NCI-H226 (cell line): ENCODE results near the gene MTMR2.

ENCODE experiments used
- DNase-seq: peaks from one replicate; pipeline ENCODE4 v3.0.0-alpha.2; 2015

MTMR2 gene

GRCh38 chr11:95805869-95806268, 118.0 kb downstream of the MTMR2 start:
- no peak for DNase-seq

DNA sequence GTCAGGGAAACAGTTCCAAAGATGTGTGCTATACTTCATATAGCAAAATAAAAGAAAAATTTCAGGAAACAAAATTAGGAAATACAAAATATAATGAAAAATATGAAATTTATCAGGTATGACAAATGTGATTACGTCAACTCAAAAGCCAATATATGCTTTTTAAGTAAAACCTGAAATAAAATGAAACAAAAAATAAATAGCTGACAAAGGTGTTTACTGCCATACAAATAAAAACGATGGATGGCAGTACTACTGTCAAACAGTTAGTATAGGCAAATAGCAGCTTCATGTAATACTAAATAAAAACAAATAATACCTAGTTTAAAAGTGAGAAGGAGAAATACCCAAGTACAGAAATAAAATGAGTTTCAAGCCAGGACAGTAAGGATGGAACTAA, 119.9 kb downstream of the MTMR2 start:
- no peak for DNase-seq

DNA sequence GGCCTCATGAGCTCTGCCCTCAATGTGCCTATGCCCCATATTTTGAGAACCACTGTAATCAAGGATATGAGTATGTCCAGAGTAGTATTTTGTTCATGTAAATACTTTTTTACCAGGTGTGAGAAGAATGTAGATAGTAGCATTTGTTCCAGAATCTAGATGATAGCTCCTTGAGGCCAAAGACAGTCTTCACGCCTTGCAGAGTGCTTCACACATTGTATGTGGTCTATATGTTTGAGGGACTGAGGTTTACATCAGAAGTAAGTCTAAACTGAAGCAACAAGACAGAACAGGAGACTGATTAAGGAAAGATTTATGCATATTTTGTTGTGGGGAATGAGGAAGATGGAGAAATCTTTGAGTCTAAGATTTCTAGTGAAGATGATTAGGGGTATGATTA, 121.1 kb downstream of the MTMR2 start:
- no peak for DNase-seq

GRCh38 chr11:95800438-95800837, 123.5 kb downstream of the MTMR2 start:
- DNase-seq, result no peak

DNA sequence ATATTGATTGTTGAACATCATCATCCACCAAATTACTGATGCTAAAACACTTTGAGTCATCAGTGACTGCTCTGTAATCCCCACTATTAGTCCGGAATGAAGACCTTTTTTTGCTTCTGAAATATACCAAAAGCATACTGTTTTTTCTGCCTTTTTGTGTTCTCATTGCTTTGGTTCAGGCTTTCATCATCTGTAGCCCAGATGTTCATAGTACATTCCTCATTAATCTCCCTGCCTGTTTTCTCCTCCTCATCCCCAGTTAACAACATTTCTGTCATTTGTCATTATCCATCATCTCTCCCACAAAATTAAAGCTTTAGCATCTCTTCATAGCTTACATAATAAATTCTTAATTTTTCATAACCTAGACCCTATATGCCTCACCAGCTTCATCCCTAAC, 124.4 kb downstream of the MTMR2 start:
- no peak for DNase-seq

DNA sequence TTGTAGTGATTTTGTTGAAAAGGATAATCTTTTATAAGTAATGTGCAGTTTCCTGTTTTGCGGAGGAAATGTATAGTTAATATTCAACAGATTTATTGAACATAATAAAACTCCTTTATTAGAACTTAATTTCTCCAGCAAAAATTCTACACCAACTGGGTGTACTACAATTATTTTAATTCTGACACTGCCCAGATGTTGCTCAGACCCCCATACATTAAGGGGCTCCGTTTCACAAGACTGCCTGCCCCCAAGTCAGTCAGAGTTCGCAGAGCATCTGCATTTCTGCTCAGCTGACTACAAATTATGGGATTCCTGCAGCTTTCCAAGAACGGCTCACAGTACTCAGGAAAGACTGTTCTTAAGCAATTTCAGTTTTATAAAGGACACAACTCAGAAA, 127.4 kb downstream of the MTMR2 start:
- no peak for DNase-seq

DNA sequence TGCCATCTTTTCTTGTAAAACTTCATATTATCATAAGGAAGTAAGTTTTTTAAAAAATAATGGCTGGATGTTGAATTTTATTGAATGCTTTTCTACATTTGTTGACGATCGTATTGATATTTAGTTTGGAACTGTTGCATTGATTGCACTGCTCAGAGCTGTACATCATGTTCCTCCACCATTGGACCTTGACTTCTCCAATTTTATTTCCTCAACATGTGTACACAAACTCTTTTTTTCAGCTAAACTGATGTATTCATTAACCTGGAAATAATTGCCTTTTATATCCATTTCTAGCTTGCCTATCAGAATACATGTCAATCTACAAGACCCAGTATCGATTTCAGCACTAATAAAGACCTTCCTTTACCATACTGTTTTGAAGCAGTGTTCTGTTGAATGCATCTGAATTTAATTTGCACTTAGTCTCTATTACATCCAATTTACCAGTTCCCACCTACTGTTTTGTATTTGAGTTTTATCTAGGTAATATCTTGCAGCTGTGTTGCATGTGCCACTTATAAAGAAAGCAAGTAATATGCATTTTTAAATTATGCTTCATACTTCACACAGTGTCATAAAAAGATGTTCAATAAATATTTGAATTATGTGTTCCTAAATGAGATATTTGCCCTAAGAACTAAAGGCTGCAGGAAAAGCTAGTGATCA, 128.1 kb downstream of the MTMR2 start:
- DNase-seq, result no peak

DNA sequence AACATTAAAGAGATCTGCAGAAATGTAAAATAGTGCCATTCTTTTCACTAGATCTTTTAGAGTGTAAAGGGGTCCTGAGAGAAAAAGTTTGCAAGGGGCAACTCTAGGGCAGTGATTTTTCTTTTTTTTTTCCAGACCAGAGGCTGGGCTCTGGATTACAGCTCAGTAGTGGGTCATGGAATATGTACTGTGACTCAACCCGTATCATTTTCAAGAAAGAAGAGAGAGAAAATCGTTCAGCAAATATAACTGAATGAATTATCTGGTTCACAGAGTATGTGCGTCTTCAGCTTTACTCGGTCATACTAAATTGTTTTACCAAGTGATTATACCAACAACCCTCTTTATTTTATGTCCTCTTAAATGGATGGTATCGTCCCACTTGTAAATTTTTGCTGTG, 129.8 kb downstream of the MTMR2 start:
- no peak for DNase-seq

GRCh38 chr11:95793116-95793515, 130.8 kb downstream of the MTMR2 start:
- DNase-seq, result no peak

DNA sequence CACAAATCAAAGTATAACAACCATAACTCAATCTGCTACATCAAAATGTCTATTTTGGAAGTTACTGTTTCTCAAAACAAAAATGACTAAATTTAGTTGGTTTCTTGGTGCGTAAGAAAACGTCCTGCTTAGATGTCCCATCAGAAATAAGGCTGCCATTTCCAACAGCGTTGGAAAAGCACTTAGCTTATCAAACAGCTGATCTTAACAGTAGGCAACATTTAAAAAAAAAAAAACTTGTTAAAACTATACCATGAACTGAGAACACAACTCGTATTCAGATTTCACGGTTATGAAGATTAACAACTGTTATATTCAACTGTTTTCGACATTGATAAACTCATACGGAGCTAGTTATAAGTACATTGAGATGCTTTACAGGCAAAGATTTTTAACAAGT, 131.2 kb downstream of the MTMR2 start:
- no peak for DNase-seq

GRCh38 chr11:95792200-95792599, 131.7 kb downstream of the MTMR2 start:
- DNase-seq, result no peak

DNA sequence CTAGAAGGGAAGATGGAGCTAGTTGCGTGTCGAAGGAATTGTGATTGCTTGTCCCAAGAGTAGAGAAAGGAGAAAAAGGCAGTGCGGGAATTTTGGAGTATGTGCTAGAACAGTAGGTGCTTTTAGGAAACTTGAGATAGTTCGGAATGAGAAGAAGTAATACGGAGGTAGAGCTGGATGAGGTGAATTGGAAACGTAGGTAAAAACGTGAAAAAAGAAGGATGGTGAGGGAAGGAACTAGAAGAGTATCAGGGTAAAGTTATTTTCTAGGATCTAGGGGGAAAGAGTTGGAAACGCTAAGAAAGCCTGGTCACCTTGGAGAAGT, 132.2 kb downstream of the MTMR2 start:
- DNase-seq, result no peak

GRCh38 chr11:95790933-95791708, 132.8 kb downstream of the MTMR2 start:
- DNase-seq, result peak; percentile 63

- DNase-seq, result peak; percentile 98
Measured at GRCh38 chr11:95790123-95790932, 133.6 kb downstream of the MTMR2 start, which contains the start of gene CEP57. Gene CEP57 (plus strand): TSS chr11:95790498. CDS start chr11:95790699, 201 bp downstream.

- DNase-seq, result peak; percentile 99
Measured at GRCh38 chr11:95789506-95790122, 134.3 kb downstream of the MTMR2 start, which contains the start of gene FAM76B. Gene FAM76B (minus strand): TSS chr11:95789782. CDS start chr11:95789478, 304 bp downstream.

- peak; percentile 7 for DNase-seq
Measured at GRCh38 chr11:95788921-95789505, 134.9 kb downstream of the MTMR2 start.
